HEK293 (cell line): Measurements from ENCODE around the gene ANKRD13D.

Source experiments
- CTCF ChIA-PET: fragments of 350-600 bp; formaldehyde crosslinking; extraction: SDS; loops from one replicate; lab custom pipeline; 2021; ENCODE audit warnings: antibody characterized with exemption; lab: Yijun Ruan, JAX
- POLR2A ChIA-PET: fragments of 300-600 bp; formaldehyde crosslinking; extraction: SDS; loops from one replicate; lab custom pipeline; 2020; ENCODE audit warnings: antibody characterized with exemption, inconsistent platforms; lab: Yijun Ruan, JAX
- H3K27ac ChIP-seq: fragments of 200-500 bp; sonication (Bioruptor generic); 2 replicates; pipeline ENCODE4 v1.5.1; 2014; ENCODE audit warnings: low read depth, low read length, control low read depth, inconsistent platforms; ENCODE audit errors: extremely low read depth
- H3K36me3 ChIP-seq, 2 experiments: fragments of 200-500 bp in 1 of 2; sonication (Bioruptor generic) in 1 of 2; 1 replicate in 1 of 2; 2 replicates in 1 of 2; pipeline ENCODE4 v1.5.1; 2014 to 2017; ENCODE audit warnings: inconsistent platforms in 2 of 2, low read length in 2 of 2; ENCODE audit not compliant: control insufficient read depth in 2 of 2, insufficient read depth in 1 of 2
- H3K4me1 ChIP-seq: fragments of 200-500 bp; sonication (Bioruptor generic); 2 replicates; pipeline ENCODE4 v1.5.1; 2014; ENCODE audit warnings: mild to moderate bottlenecking, low read length, inconsistent platforms; ENCODE audit not compliant: control insufficient read depth, insufficient read depth
- H3K4me3 ChIP-seq: 2 replicates; pipeline ENCODE4 v1.5.1; 2011; ENCODE audit warnings: low read depth, mild to moderate bottlenecking, control low read depth, low read length, moderate library complexity
- H3K9me3 ChIP-seq: fragments of 200-500 bp; sonication (Bioruptor generic); 2 replicates; pipeline ENCODE4 v1.5.1; 2014; ENCODE audit warnings: low read depth, low read length, inconsistent platforms; ENCODE audit not compliant: control insufficient read depth, insufficient read depth
- MYNN ChIP-seq: fragments of 450-650 bp; formaldehyde crosslinking; IDR thresholded peaks from 2 replicates; pipeline ENCODE4 v1.5.1; 2016; ENCODE audit warnings: missing biosample characterization, missing genetic modification characterization, borderline replicate concordance
- PRDM4 ChIP-seq: fragments of 450-650 bp; formaldehyde crosslinking; IDR thresholded peaks from 2 replicates; pipeline ENCODE4 v1.5.1; 2017; ENCODE audit warnings: missing biosample characterization, missing genetic modification characterization
- RBAK ChIP-seq: fragments of 450-650 bp; formaldehyde crosslinking; IDR thresholded peaks from 2 replicates; pipeline ENCODE4 v1.5.1; 2016; ENCODE audit warnings: missing biosample characterization, missing genetic modification characterization
- TRIM28 ChIP-seq: IDR thresholded peaks from 2 replicates; pipeline ENCODE4 v1.6.1; 2011; ENCODE audit warnings: low read length, control low read depth, borderline replicate concordance
- ZBTB26 ChIP-seq: fragments of 450-650 bp; formaldehyde crosslinking; optimal IDR thresholded peaks from 2 replicates; pipeline ENCODE3; 2016; ENCODE audit warnings: missing biosample characterization, mild to moderate bottlenecking, missing genetic modification characterization
- ZBTB6 ChIP-seq: fragments of 450-650 bp; formaldehyde crosslinking; IDR thresholded peaks from 2 replicates; pipeline ENCODE4 v1.5.1; 2017; ENCODE audit warnings: missing biosample characterization, missing genetic modification characterization
- ZFP37 ChIP-seq: fragments of 450-650 bp; formaldehyde crosslinking; IDR thresholded peaks from 2 replicates; pipeline ENCODE4 v1.5.1; 2016; ENCODE audit warnings: missing biosample characterization, missing genetic modification characterization
- ZFP69B ChIP-seq: fragments of 450-650 bp; formaldehyde crosslinking; IDR thresholded peaks from 2 replicates; pipeline ENCODE4 v1.5.1; 2016; ENCODE audit warnings: missing biosample characterization, missing genetic modification characterization
- ZIC2 ChIP-seq: fragments of 450-650 bp; formaldehyde crosslinking; IDR thresholded peaks from 2 replicates; pipeline ENCODE4 v1.5.1; 2016; ENCODE audit warnings: missing biosample characterization, missing genetic modification characterization
- ZNF132 ChIP-seq: fragments of 450-650 bp; formaldehyde crosslinking; IDR thresholded peaks from 2 replicates; pipeline ENCODE4 v1.5.1; 2017; ENCODE audit warnings: missing biosample characterization, missing genetic modification characterization, borderline replicate concordance
- ZNF138 ChIP-seq: fragments of 450-650 bp; formaldehyde crosslinking; IDR thresholded peaks from 2 replicates; pipeline ENCODE4 v1.5.1; 2016; ENCODE audit warnings: missing biosample characterization, missing genetic modification characterization, borderline replicate concordance
- ZNF18 ChIP-seq: fragments of 450-650 bp; formaldehyde crosslinking; IDR thresholded peaks from 2 replicates; pipeline ENCODE4 v1.5.1; 2016; ENCODE audit warnings: missing biosample characterization, missing genetic modification characterization
- ZNF184 ChIP-seq: fragments of 450-650 bp; IDR thresholded peaks from 2 replicates; pipeline ENCODE4 v1.5.1; 2018; ENCODE audit warnings: missing biosample characterization, mild to moderate bottlenecking, missing genetic modification characterization
- ZNF324 ChIP-seq: fragments of 450-650 bp; formaldehyde crosslinking; IDR thresholded peaks from 2 replicates; pipeline ENCODE4 v1.5.1; 2016; ENCODE audit warnings: missing biosample characterization, missing genetic modification characterization
- ZNF416 ChIP-seq: fragments of 450-650 bp; formaldehyde crosslinking; IDR thresholded peaks from 2 replicates; pipeline ENCODE4 v1.5.1; 2016; ENCODE audit warnings: missing biosample characterization, missing genetic modification characterization
- ZNF529 ChIP-seq: fragments of 450-650 bp; formaldehyde crosslinking; IDR thresholded peaks from 2 replicates; pipeline ENCODE4 v1.5.1; 2017; ENCODE audit warnings: missing genetic modification characterization, missing biosample characterization; ENCODE audit not compliant: insufficient replicate concordance
- ZNF561 ChIP-seq: fragments of 450-650 bp; IDR thresholded peaks from 2 replicates; pipeline ENCODE4 v1.5.1; 2018; ENCODE audit warnings: missing biosample characterization, missing genetic modification characterization, borderline replicate concordance
- ZNF624 ChIP-seq: fragments of 450-650 bp; formaldehyde crosslinking; IDR thresholded peaks from 2 replicates; pipeline ENCODE4 v1.5.1; 2017; ENCODE audit warnings: missing biosample characterization, missing genetic modification characterization
- ZNF677 ChIP-seq: fragments of 450-650 bp; IDR thresholded peaks from 2 replicates; pipeline ENCODE4 v1.5.0; 2018; ENCODE audit warnings: missing biosample characterization, mild to moderate bottlenecking, missing genetic modification characterization, moderate library complexity
- ZNF776 ChIP-seq: fragments of 450-650 bp; formaldehyde crosslinking; IDR thresholded peaks from 2 replicates; pipeline ENCODE4 v1.5.0; 2017; ENCODE audit warnings: missing biosample characterization, missing genetic modification characterization, borderline replicate concordance
- ZNF837 ChIP-seq: fragments of 450-650 bp; formaldehyde crosslinking; IDR thresholded peaks from 2 replicates; pipeline ENCODE4 v1.5.1; 2016; ENCODE audit warnings: missing biosample characterization, missing genetic modification characterization
- ZSCAN16 ChIP-seq: fragments of 450-650 bp; formaldehyde crosslinking; IDR thresholded peaks from 2 replicates; pipeline ENCODE4 v1.5.1; 2016; ENCODE audit warnings: missing biosample characterization, missing genetic modification characterization

ANKRD13D gene

GRCh38 chr11:67314218-67314617 is 25.1 kb downstream of the ANKRD13D start:
- H3K36me3 ChIP-seq: peaks cover 0 to 23% of the 10 kb centered on the region in 2 experiments; a peak in 1 of 3 replicates
- CTCF ChIA-PET: interaction anchor here (1.2 to 11.2 kb wide), 2 partner anchors 32 to 51 kb away, joined by 5 to 104 read pairs; no protein-coding TSS in a partner anchor
- no peak overlapping the region for H3K27ac ChIP-seq
- H3K4me1 ChIP-seq: no peaks in the 10 kb centered on the region
- POLR2A ChIA-PET: interaction anchor here (1.2 to 1.6 kb wide), 3 partner anchors 10 to 25 kb away, joined by 3 to 5 read pairs (median 3); partner anchors contain the start of genes ANKRD13D and SSH3
- no peaks in the 10 kb centered on the region for H3K9me3 ChIP-seq
- TF ChIP-seq ZNF416 (tag by site-specific recombination) (no peak), ZSCAN16 (tag by site-specific recombination) (no peak), ZFP37 (no peak), ZNF624 (no peak), ZNF561 (tag by site-specific recombination) (no peak), ZNF324 (tag by site-specific recombination) (no peak)
- no peak overlapping the region for H3K4me3 ChIP-seq

GRCh38 chr11:67315325-67315909 is 26.3 kb downstream of the ANKRD13D start:
- Histone ChIP-seq H3K4me3 (no peak overlapping the region), H3K4me1 (no peaks in the 10 kb centered on the region), H3K27ac (no peak overlapping the region), H3K9me3 (no peaks in the 10 kb centered on the region), H3K36me3 (peaks cover 0 to 14% of the 10 kb centered on the region in 2 experiments; a peak in 1 of 3 replicates)
- ChIA-PET CTCF (interaction anchor here (0.5 to 11.2 kb wide), 9 partner anchors 16 to 264 kb away, joined by 3 to 104 read pairs (median 3); no protein-coding TSS in a partner anchor), POLR2A (interaction anchor here (1.6 to 2.6 kb wide), 2 partner anchors 11 to 26 kb away, joined by 3 to 32 read pairs; partner anchors contain the start of genes ANKRD13D and SSH3)
- TF ChIP-seq ZBTB26 (tag by site-specific recombination) (no peak), ZNF837 (no peak), ZNF529 (tag by site-specific recombination) (no peak), ZBTB6 (tag by site-specific recombination) (no peak), RBAK (no peak), ZNF132 (tag by site-specific recombination) (no peak), ZNF776 (tag by site-specific recombination) (no peak), PRDM4 (tag by site-specific recombination) (no peak), ZNF677 (tag by site-specific recombination) (no peak), ZIC2 (no peak), MYNN (tag by site-specific recombination) (no peak), ZNF138 (tag by site-specific recombination) (no peak), ZNF18 (tag by site-specific recombination) (no peak), ZNF184 (tag by site-specific recombination) (no peak), TRIM28 (no peak), ZFP69B (no peak)
